GM10248 (cell line): ENCODE results near the gene PCDHB10.
"Not testable (repeated sequence)": the region's sequence is repeated elsewhere in the genome, so short reads cannot be mapped to it uniquely, and the experiment has no call there.

Source experiments
- CTCF ChIA-PET: fragments of 300-600 bp; sonication (Branson Sonifier 250); formaldehyde crosslinking; extraction: SDS; loops from one replicate; lab custom pipeline; 2021; ENCODE audit warnings: antibody characterized with exemption; lab: Yijun Ruan, JAX
- POLR2A ChIA-PET: fragments of 350-650 bp; sonication (Branson Sonifier 250); formaldehyde crosslinking; extraction: SDS; loops from one replicate; lab custom pipeline; 2020; ENCODE audit warnings: antibody characterized with exemption; lab: Yijun Ruan, JAX
- DNase-seq: peaks from one replicate; pipeline ENCODE4 v3.0.0; 2012; ENCODE audit errors: extremely low spot score
- CTCF ChIP-seq: IDR thresholded peaks from 2 replicates; pipeline ENCODE4 v1.5.1; 2012; ENCODE audit warnings: mild to moderate bottlenecking, low read depth; ENCODE audit errors: extremely low read depth, missing control alignments, control extremely low read depth

PCDHB10 gene

GRCh38 chr5:141192110-141192725 lies at the start of gene PCDHB10:
Gene PCDHB10 (plus strand): TSS chr5:141192353. CDS start chr5:141192553, 200 bp downstream.
- TF ChIP-seq CTCF = peak; percentile 18
- peak; percentile 20 for DNase-seq
- ChIA-PET CTCF (interaction anchor here (1.1 kb wide), 2 partner anchors 9 to 128 kb away, joined by 3 to 5 read pairs; partner anchors contain the start of gene PCDHB16), POLR2A (no interaction called here)

GRCh38 chr5:141149812-141150211 lies 42.3 kb upstream of the PCDHB10 start, which contains the start of gene PCDHB6:
Gene PCDHB6 (plus strand): TSS chr5:141150057. CDS start chr5:141150258, 201 bp downstream.
- DNase-seq = no peak
- ChIA-PET CTCF (no interaction called here), POLR2A (no interaction called here)
- TF ChIP-seq CTCF = no peak

GRCh38 chr5:141150224-141150992 lies 41.7 kb upstream of the PCDHB10 start:
- no peak for DNase-seq
- ChIA-PET POLR2A (no interaction called here), CTCF (no interaction called here)
- TF ChIP-seq CTCF = no peak

- ChIA-PET CTCF (no interaction called here), POLR2A (no interaction called here)
- no peak for DNase-seq
- TF ChIP-seq CTCF = no peak
These were observed 41.2 kb upstream of the PCDHB10 start for GRCh38 chr5:141150993-141151325.

GRCh38 chr5:141151632-141152031 lies 40.5 kb upstream of the PCDHB10 start:
- DNase-seq, CTCF ChIA-PET, POLR2A ChIA-PET: not testable (repeated sequence)

GRCh38 chr5:141152096-141152495 lies 40.1 kb upstream of the PCDHB10 start:
- DNase-seq, POLR2A ChIA-PET, CTCF ChIA-PET: not testable (repeated sequence)

GRCh38 chr5:141155540-141156374 lies 36.4 kb upstream of the PCDHB10 start:
- CTCF ChIA-PET = interaction anchor here (2.2 kb wide), 1 partner anchor 11 kb away, joined by 7 read pairs; no protein-coding TSS in a partner anchor

GRCh38 chr5:141157356-141157755 lies 34.8 kb upstream of the PCDHB10 start:
- DNase-seq, POLR2A ChIA-PET, CTCF ChIA-PET: not testable (repeated sequence)

More at GRCh38 chr5:141155540-141156374, 36.4 kb upstream of the PCDHB10 start:
- TF ChIP-seq CTCF = no peak
- POLR2A ChIA-PET = no interaction called here
- DNase-seq = no peak

- DNase-seq, CTCF ChIA-PET, POLR2A ChIA-PET: not testable (repeated sequence)
These were observed 34.3 kb upstream of the PCDHB10 start for GRCh38 chr5:141157901-141158300.
